Amniotic stem cell (primary cell): Measurements from ENCODE around the gene MPPED1.

Experiments
- DNase-seq: peaks from one replicate; lab custom pipeline; 2025; lab: John Stamatoyannopoulos, UW

Gene MPPED1

DNA sequence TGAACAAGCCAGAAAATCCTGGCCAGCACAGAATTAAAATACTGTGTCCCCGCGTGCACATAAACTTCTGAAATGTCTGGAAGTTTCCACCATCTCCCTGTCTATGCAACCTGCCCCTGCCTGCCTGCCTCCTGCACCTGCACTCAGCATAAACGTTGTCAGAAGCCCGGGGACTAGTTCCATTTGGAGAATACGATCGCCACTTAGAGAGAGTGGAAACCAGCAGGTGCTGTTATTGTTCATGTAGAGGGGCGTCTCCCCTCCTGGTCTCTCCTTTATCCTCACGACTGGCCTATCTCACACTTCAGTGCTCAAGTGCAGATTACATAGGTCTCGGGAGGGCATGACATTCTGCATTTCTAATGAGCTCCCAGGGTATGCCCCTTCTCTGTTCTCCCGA lies 35.6 kb downstream of the MPPED1 start:
- DNase-seq, result no peak

DNA sequence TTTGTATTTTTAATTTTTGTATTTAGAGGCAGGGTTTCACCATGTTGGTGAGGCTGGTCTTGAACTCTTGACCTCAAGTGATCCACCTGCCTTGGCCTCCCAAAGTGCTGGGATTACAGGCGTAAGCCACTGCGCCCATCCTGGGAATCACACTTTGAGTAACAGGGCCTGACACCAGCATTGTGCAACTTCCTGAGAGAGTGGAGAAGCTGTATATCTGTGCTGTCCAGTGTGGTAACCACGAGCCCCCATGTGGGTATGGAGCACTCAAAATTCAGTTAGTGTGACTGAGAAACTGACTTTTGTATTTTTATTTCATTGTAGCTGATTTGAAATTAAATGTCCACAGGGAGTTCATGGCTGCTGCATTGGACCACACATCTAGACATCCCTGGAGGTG lies 36.2 kb downstream of the MPPED1 start:
- no peak for DNase-seq

GRCh38 chr22:43449205-43449830 lies 37.5 kb downstream of the MPPED1 start:
- DNase-seq, result no peak

- DNase-seq, result no peak
These were observed 38.0 kb downstream of the MPPED1 start for GRCh38 chr22:43449831-43450225.

DNA sequence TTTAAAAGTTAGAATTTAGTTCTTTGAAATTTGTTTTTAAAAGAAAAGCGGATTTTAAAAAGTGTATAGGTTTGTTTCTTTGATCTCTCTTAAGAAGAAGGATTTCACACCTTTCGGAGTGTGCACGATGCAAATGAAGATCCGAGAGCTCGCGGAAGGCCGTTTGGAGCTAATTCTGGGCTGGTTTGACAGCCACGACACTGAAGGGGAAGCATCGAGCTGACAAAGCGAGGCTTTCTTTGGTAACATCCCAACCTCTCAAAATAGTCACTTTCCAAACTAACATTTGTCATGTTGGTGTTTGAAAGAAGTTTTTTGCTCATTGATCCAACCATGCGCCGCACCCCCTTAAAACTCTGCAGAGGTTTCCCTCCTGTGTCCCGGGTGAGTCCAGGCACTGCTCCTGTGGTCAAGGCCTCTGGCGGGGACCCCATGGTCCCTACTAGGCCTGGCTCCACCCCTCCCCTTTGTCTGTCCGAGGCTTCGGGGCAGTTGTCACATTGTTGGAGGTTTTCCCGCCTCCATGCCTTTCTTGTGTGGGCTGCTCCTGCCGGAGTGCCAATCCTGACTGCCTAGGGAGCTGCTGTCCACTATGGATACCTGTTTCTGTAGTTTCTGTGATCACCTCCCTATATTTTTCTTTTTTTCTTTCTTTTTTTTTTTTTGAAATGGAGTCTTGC lies 39.7 kb downstream of the MPPED1 start:
- no peak for DNase-seq

DNA sequence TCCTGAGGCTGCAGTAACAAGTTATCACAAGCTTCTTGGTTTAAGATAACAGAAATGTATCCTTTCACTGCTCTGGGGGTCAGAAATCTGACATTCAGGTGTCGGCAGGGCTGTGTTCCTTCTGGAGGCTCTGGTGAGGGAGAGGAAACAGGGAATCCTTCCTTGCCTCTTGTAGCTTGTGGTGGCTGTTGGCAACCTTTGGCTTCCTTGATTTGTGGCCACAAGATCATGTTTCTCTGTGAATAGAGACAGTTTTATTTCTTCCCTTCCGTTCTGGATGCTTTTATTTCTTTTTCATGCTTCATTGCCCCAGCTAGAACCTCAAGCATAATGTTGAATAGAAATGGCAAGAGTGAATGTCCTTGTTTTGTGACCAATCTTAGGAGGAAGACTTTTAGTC lies 44.0 kb downstream of the MPPED1 start:
- DNase-seq, result no peak

GRCh38 chr22:43457002-43457401 lies 45.2 kb downstream of the MPPED1 start:
- DNase-seq, result no peak

GRCh38 chr22:43462701-43463100 lies 50.9 kb downstream of the MPPED1 start:
- DNase-seq, result no peak

DNA sequence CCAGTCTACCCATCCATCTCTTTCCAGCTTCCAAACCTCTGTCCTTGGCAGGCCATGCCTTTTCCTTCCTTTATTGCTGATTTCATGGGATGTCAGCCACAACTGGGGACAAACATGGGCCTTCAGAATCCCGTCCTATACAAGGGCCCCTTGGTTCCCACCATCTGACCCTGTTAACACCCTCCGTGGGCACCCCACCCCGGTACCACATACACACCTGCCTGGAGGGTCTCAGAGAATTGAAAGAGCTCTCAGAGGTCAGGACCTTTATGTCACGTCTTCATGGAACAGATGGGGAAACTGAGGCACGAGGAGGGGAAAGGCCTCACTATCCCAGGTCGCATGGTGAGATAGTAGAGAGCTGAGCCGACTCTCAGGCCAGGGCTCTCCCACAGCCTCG lies 53.0 kb downstream of the MPPED1 start:
- no peak for DNase-seq

- DNase-seq, result no peak
These were observed 53.6 kb downstream of the MPPED1 start for GRCh38 chr22:43465291-43466015.

GRCh38 chr22:43466710-43467109 lies 54.9 kb downstream of the MPPED1 start:
- DNase-seq, result no peak

GRCh38 chr22:43467216-43467940 lies 55.6 kb downstream of the MPPED1 start:
- no peak for DNase-seq

DNA sequence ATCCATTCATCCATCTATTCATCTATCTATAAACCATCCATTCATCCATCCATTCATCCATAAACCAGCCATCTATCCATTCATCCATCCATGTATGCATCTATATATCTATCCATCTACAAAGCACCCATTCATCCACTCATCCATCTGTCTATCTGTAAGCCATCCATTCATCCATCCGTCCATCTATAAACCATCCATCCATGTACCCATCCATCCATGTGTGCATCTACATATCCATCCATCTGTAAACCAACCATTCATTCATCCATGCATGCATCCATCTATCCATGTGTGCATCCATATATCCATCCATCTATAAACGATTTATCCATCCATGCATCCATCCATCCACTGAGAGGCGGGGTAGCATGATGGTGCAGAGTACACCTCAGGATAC lies 58.4 kb downstream of the MPPED1 start:
- DNase-seq, result no peak

GRCh38 chr22:43470941-43471585 lies 59.2 kb downstream of the MPPED1 start:
- DNase-seq, result no peak

- DNase-seq, result no peak
These were observed 59.9 kb downstream of the MPPED1 start for GRCh38 chr22:43471606-43472135.

GRCh38 chr22:43473031-43473430 lies 61.2 kb downstream of the MPPED1 start:
- DNase-seq, result no peak

DNA sequence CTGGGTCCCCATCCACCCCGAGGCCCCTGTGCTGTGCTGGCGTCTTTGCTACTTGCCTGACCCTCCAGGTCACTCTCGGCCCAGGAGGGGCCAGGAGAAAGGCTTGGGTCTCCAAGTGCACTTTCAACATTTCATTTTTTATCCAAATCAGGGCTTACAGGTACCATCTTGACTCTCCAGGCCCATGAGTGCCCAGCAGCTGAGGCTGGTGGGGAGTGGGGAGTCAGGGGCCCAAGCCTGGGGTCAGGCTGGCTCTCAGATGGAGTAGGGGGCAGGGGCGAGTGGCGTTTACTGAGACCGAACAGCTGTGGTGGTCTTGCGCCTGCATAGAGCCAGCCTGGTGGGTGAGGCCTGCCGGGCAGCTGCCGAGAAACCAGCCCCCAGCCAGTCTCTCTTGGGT lies 61.6 kb downstream of the MPPED1 start:
- no peak for DNase-seq

GRCh38 chr22:43474161-43475101 lies 62.6 kb downstream of the MPPED1 start:
- DNase-seq, result no peak

GRCh38 chr22:43475549-43476076 lies 63.8 kb downstream of the MPPED1 start:
- no peak for DNase-seq

GRCh38 chr22:43476341-43476740 lies 64.5 kb downstream of the MPPED1 start:
- DNase-seq, result no peak
